Caco-2 (cell line): ENCODE data around the gene SH3GL1. TPM values are rescaled to one million over a fixed set of nuclear protein-coding genes. Genes with fewer than 3 reads are reported as not detected.

Source experiments
- BruUV-seq: library from RNA; stranded (reverse); fragments of 400-500 nt; replicated peaks from 2 replicates; lab custom pipeline; 2021; lab: Mats Ljungman, UMichigan
- CTCF ChIA-PET: fragments of 300-600 bp; sonication (Branson Sonifier 250); formaldehyde crosslinking; loops from one replicate; lab custom pipeline; 2022; ENCODE audit warnings: antibody characterized with exemption; lab: Charles Lee
- POLR2A ChIA-PET: fragments of 300-600 bp; sonication (Branson Sonifier 250); formaldehyde crosslinking; loops from one replicate; lab custom pipeline; 2022; ENCODE audit warnings: antibody characterized with exemption; lab: Charles Lee
- DNase-seq, 2 experiments: peaks; one replicate each; pipeline versions ENCODE4 v3.0.0 to v3.0.0-alpha.2; 2020 to 2022
- H3K27me3 ChIP-seq: replicated peaks from 2 replicates; pipeline ENCODE4 v1.6.0; 2011; ENCODE audit warnings: low read length; ENCODE audit not compliant: control insufficient read depth, insufficient read depth
- H3K36me3 ChIP-seq: 2 replicates; pipeline ENCODE4 v1.5.1; 2011; ENCODE audit warnings: low read length; ENCODE audit not compliant: control insufficient read depth, insufficient read depth
- H3K4me1 ChIP-seq: fragments of 250-450 bp; sonication (Bioruptor Pico); 2 replicates; pipeline ENCODE4 v1.5.1; 2020; ENCODE audit warnings: mild to moderate bottlenecking
- H3K4me3 ChIP-seq: 2 replicates; pipeline ENCODE4 v1.5.1; 2011; ENCODE audit warnings: low read depth, mild to moderate bottlenecking, control low read depth, low read length
- H3K9me3 ChIP-seq: fragments of 250-450 bp; sonication (Bioruptor Pico); 2 replicates; pipeline ENCODE4 v1.5.1; 2020; ENCODE audit warnings: mild to moderate bottlenecking, moderate library complexity
- H3K27ac Mint-ChIP-seq: one replicate; pipeline ENCODE4 v1.8.0; 2022; ENCODE audit warnings: mixed read lengths; ENCODE audit not compliant: unreplicated experiment
- H3K27me3 Mint-ChIP-seq: one replicate; pipeline ENCODE4 v1.8.0; 2022; ENCODE audit warnings: mixed read lengths; ENCODE audit not compliant: insufficient read depth, unreplicated experiment
- H3K36me3 Mint-ChIP-seq: one replicate; pipeline ENCODE4 v1.8.0; 2022; ENCODE audit warnings: mild to moderate bottlenecking, mixed read lengths; ENCODE audit not compliant: insufficient read depth, unreplicated experiment
- H3K4me1 Mint-ChIP-seq: one replicate; pipeline ENCODE4 v1.8.0; 2022; ENCODE audit warnings: low read depth, mixed read lengths; ENCODE audit not compliant: unreplicated experiment
- H3K4me3 Mint-ChIP-seq: one replicate; pipeline ENCODE4 v1.8.0; 2022; ENCODE audit warnings: mild to moderate bottlenecking, moderate library complexity, mixed read lengths; ENCODE audit not compliant: unreplicated experiment
- H3K9me3 Mint-ChIP-seq: one replicate; pipeline ENCODE4 v1.8.0; 2022; ENCODE audit warnings: mixed read lengths; ENCODE audit not compliant: unreplicated experiment
- CTCF ChIP-seq, 2 experiments: fragments of 200-600 bp in 1 of 2; IDR thresholded peaks; 1 replicate in 1 of 2; 2 replicates in 1 of 2; pipeline versions ENCODE4 v1.5.1 to v1.8.0; 2011 to 2022; ENCODE audit warnings: antibody characterized with exemption in 1 of 2, control low read depth in 1 of 2, inconsistent platforms in 1 of 2, low read depth in 1 of 2, low read length in 1 of 2, mild to moderate bottlenecking in 1 of 2, moderate library complexity in 1 of 2; ENCODE audit not compliant: insufficient read depth in 1 of 2, severe bottlenecking in 1 of 2, unreplicated experiment in 1 of 2
- intact Hi-C: fragments of 100-400 bp; cut with micrococcal nuclease; formaldehyde crosslinking; loops from one replicate; pipeline ENCODE4 v1.10.0; 2022; ENCODE audit not compliant: unreplicated experiment
- total RNA-seq: library from RNA; stranded (reverse); gene quantifications from 2 replicates; pipeline ENCODE4 v1.2.3, GENCODE V29; 2022

The SH3GL1 gene
- total RNA-seq, 1 experiment from 2014 or later = 91.3 TPM

GRCh38 chr19:4369888-4370260 is 30.5 kb downstream of the SH3GL1 start:
- intact Hi-C loops = no loop called here
- Histone ChIP-seq H3K4me1 (peaks cover 15% of the 10 kb centered on the region), H3K9me3 (no peaks in the 10 kb centered on the region), H3K27me3 (no peaks in the 10 kb centered on the region), H3K36me3 (peaks cover 2% of the 10 kb centered on the region), H3K4me3 (no peak overlapping the region)
- H3K4me3 Mint-ChIP-seq = no peak overlapping the region
- H3K9me3 Mint-ChIP-seq = no peaks in the 10 kb centered on the region
- ChIA-PET CTCF (interaction anchor here (0.6 to 1.1 kb wide), 4 partner anchors 19 to 85 kb away, joined by 3 to 7 read pairs (median 4); partner anchors contain the start of gene CHAF1A), POLR2A (no interaction called here)
- peak in 1 of 2 experiments; percentile 40 for DNase-seq
- H3K27ac Mint-ChIP-seq = peak overlapping the region; percentile 71
- TF ChIP-seq CTCF (IDR thresholded peaks at IDR 0.05; ENCODE audit: insufficient read depth in 1 of 2, low read depth in 1 of 2, low read length in 1 of 2, severe bottlenecking in 1 of 2, unreplicated experiment in 1 of 2) = peak in 1 of 2 experiments; percentile 33
- no peaks in the 10 kb centered on the region for H3K4me1 Mint-ChIP-seq
- H3K36me3 Mint-ChIP-seq = peaks cover 80% of the 10 kb centered on the region
- no peaks in the 10 kb centered on the region for H3K27me3 Mint-ChIP-seq
- no TSS peak for BruUV-seq

GRCh38 chr19:4369109-4369887 is 31.0 kb downstream of the SH3GL1 start:
- no peaks in the 10 kb centered on the region for H3K9me3 ChIP-seq
- no peak for TF ChIP-seq CTCF (IDR thresholded peaks at IDR 0.05; ENCODE audit: insufficient read depth in 1 of 2, low read depth in 1 of 2, low read length in 1 of 2, severe bottlenecking in 1 of 2, unreplicated experiment in 1 of 2)
- intact Hi-C loops = no loop called here
- H3K27me3 ChIP-seq = no peaks in the 10 kb centered on the region
- H3K4me3 Mint-ChIP-seq = no peak overlapping the region
- ChIA-PET CTCF (interaction anchor here (0.9 to 1.1 kb wide), 2 partner anchors 20 to 21 kb away, joined by 3 to 7 read pairs; no protein-coding TSS in a partner anchor), POLR2A (no interaction called here)
- H3K4me1 ChIP-seq = peaks cover 9% of the 10 kb centered on the region
- no peak overlapping the region for H3K4me3 ChIP-seq
- H3K36me3 Mint-ChIP-seq = peaks cover 81% of the 10 kb centered on the region
- H3K4me1 Mint-ChIP-seq = no peaks in the 10 kb centered on the region
- peak overlapping the region; percentile 71 for H3K27ac Mint-ChIP-seq
- H3K27me3 Mint-ChIP-seq = no peaks in the 10 kb centered on the region
- H3K9me3 Mint-ChIP-seq = no peaks in the 10 kb centered on the region
- BruUV-seq = no TSS peak
- peaks cover 2% of the 10 kb centered on the region for H3K36me3 ChIP-seq
- DNase-seq = no peak

GRCh38 chr19:4368128-4368820 is 32.1 kb downstream of the SH3GL1 start:
- no peak for TF ChIP-seq CTCF (IDR thresholded peaks at IDR 0.05; ENCODE audit: insufficient read depth in 1 of 2, low read depth in 1 of 2, low read length in 1 of 2, severe bottlenecking in 1 of 2, unreplicated experiment in 1 of 2)
- no TSS peak for BruUV-seq

More at GRCh38 chr19:4368128-4368820, 32.1 kb downstream of the SH3GL1 start:
- Histone ChIP-seq H3K4me3 (no peak overlapping the region), H3K4me1 (no peaks in the 10 kb centered on the region), H3K36me3 (peaks cover 2% of the 10 kb centered on the region), H3K27me3 (no peaks in the 10 kb centered on the region), H3K9me3 (no peaks in the 10 kb centered on the region)
- Mint-ChIP-seq H3K36me3 (peaks cover 84% of the 10 kb centered on the region), H3K4me1 (no peaks in the 10 kb centered on the region), H3K27me3 (no peaks in the 10 kb centered on the region), H3K27ac (no peak overlapping the region), H3K9me3 (no peaks in the 10 kb centered on the region), H3K4me3 (no peak overlapping the region)
- POLR2A ChIA-PET = no interaction called here
- no peak for DNase-seq
- CTCF ChIA-PET = no interaction called here
- intact Hi-C loops = no loop called here
